Measurements from ENCODE around the gene TPPP. TPM values are rescaled to one million over a fixed set of nuclear protein-coding genes. Genes with fewer than 3 reads are reported as not detected.
A peak's percentile ranks its signal among the peaks of the same experiment; 100 is the strongest.

The TPPP gene
- total and polyA plus RNA-seq, 2 of the 13 experiments (the other 11 are each of a cell fraction or from before 2014, with no cell fraction given): 0.07 TPM; not detected in 1

GRCh38 chr5:670396-671270 lies 22.5 kb downstream of the TPPP start:
- peaks cover 45% of the 10 kb centered on the region for H3K4me1 ChIP-seq (ENCODE audit: insufficient read depth, low read length)
- H3K27ac ChIP-seq (ENCODE audit: extremely low read length, insufficient read depth, low read length): peak overlapping the region; percentile 43
- in situ Hi-C loops (cut with HindIII; ENCODE audit: extremely low pct_ligation_motif_present, low pct_unique_long_range_greater_than_20kb): loop anchor here (10.0 kb wide), 1 partner anchor 224 kb away; the partner anchor contains the start of genes BRD9 and TRIP13
- intact Hi-C loops (cut with micrococcal nuclease; ENCODE audit: unreplicated experiment): loop anchor here (10.0 kb wide), 1 partner anchor 224 kb away; the partner anchor contains the start of genes BRD9 and TRIP13
- ATAC-seq: no peak
- no peaks in the 10 kb centered on the region for H3K79me2 ChIP-seq (ENCODE audit: insufficient read depth, low read length)
- no peaks in the 10 kb centered on the region; the same call in 1 of the 2 replicates for H4K20me1 ChIP-seq (ENCODE audit: insufficient read depth, low read length)
- FAIRE-seq: no peak
- H3K9me3 ChIP-seq (ENCODE audit: low read length): no peaks in the 10 kb centered on the region
- no TSS peak for BruUV-seq (replicated peaks)
- H3K4me3 ChIP-seq (replicated peaks in 1 of 3; ENCODE audit: insufficient read depth in 1 of 3, low read depth in 2 of 3, low read length in 3 of 3): peak overlapping the region in 1 of 3 experiments; percentile 64; a peak in 1 of 6 replicates
- WGBS (ENCODE audit: low lambda C conversion rate): 75% methylated on average over 7 of the region's 33 CpGs
- CTCF ChIA-PET (ENCODE audit: low intra/inter-chr PET ratio, low total read pairs): no interaction called here
- peaks cover 0 to 10% of the 10 kb centered on the region in 2 experiments; a peak in 1 of 5 replicates for H3K36me3 ChIP-seq (replicated peaks in 1 of 2; ENCODE audit: control insufficient read depth in 1 of 2, insufficient read depth in 2 of 2, low read length in 2 of 2)
- H3K4me2 ChIP-seq (ENCODE audit: low read depth, low read length): peak overlapping the region; percentile 93
- no peak overlapping the region for H2AFZ ChIP-seq (ENCODE audit: low read length)
- POLR2A ChIA-PET: no interaction called here
- peaks cover 3 to 12% of the 10 kb centered on the region in 2 experiments; a peak in 3 of 5 replicates for H3K27me3 ChIP-seq (ENCODE audit: control insufficient read depth in 1 of 2, insufficient read depth in 2 of 2, low read length in 2 of 2)
- DNase-seq (ENCODE audit: low spot score): no peak
- H3K9ac ChIP-seq (ENCODE audit: insufficient read depth, low read depth, low read length): peak overlapping the region; percentile 64; the same call in 1 of the 2 replicates
- TF ChIP-seq ZHX2 (IDR thresholded peaks at IDR 0.05; ENCODE audit: low read depth) (no peak), ZHX2 (CRISPR knock-in tag; IDR thresholded peaks at IDR 0.05; ENCODE audit: borderline replicate concordance) (no peak), ATRX (CRISPR knock-in tag; IDR thresholded peaks at IDR 0.05; ENCODE audit: borderline replicate concordance) (no peak), EEA1 (CRISPR knock-in tag; IDR thresholded peaks at IDR 0.05; ENCODE audit: borderline replicate concordance) (no peak), RFX3 (CRISPR knock-in tag; IDR thresholded peaks at IDR 0.05) (no peak), PHF5A (CRISPR knock-in tag; IDR thresholded peaks at IDR 0.05; ENCODE audit: low read depth, unreplicated experiment) (no peak), SNAI1 (CRISPR knock-in tag; IDR thresholded peaks at IDR 0.05; ENCODE audit: borderline replicate concordance) (0 out of 2 replicates have a peak, but pooled peaks have one; percentile 17), ZMAT3 (CRISPR knock-in tag; conservative IDR thresholded peaks at IDR 0.05) (no peak), HNRNPK (IDR thresholded peaks at IDR 0.05; ENCODE audit: low read depth, low read length, poor library complexity, severe bottlenecking) (no peak)

All from HepG2 (cell line).